Immature natural killer cell (primary cell): Measurements from ENCODE around the gene TDRKH. TPM values are rescaled to one million over a fixed set of nuclear protein-coding genes. Genes with fewer than 3 reads are reported as not detected.

ENCODE experiments used
- DNase-seq, 3 donors: peaks; one replicate each; pipeline ENCODE4 v3.0.0; 2022; ENCODE audit warnings: mixed read lengths in 1 of 3
- H3K27ac Mint-ChIP-seq, 6 donors: one replicate each; pipeline ENCODE4 v1.8.0; 2020; ENCODE audit warnings: mixed read lengths in 6 of 6, mild to moderate bottlenecking in 5 of 6, inconsistent platforms in 4 of 6, moderate library complexity in 3 of 6
- H3K27me3 Mint-ChIP-seq, 3 donors: one replicate each; pipeline ENCODE4 v1.8.0; 2020 to 2021; ENCODE audit warnings: low read depth in 3 of 3, mild to moderate bottlenecking in 3 of 3, mixed read lengths in 3 of 3, moderate library complexity in 3 of 3, inconsistent platforms in 1 of 3
- H3K36me3 Mint-ChIP-seq, 3 donors: one replicate each; pipeline ENCODE4 v1.8.0; 2020; ENCODE audit warnings: mixed read lengths in 3 of 3, inconsistent platforms in 2 of 3, mild to moderate bottlenecking in 2 of 3
- H3K4me1 Mint-ChIP-seq, 2 donors: one replicate each; pipeline ENCODE4 v1.8.0; 2020; ENCODE audit warnings: inconsistent platforms in 2 of 2, mild to moderate bottlenecking in 2 of 2, mixed read lengths in 2 of 2, moderate library complexity in 1 of 2
- H3K4me3 Mint-ChIP-seq, 5 donors: one replicate each; pipeline ENCODE4 v1.8.0; 2020; ENCODE audit warnings: mild to moderate bottlenecking in 5 of 5, mixed read lengths in 5 of 5, inconsistent platforms in 3 of 5, moderate library complexity in 3 of 5
- H3K9me3 Mint-ChIP-seq, 6 donors: one replicate each; pipeline ENCODE4 v1.8.0; 2020; ENCODE audit warnings: mild to moderate bottlenecking in 6 of 6, mixed read lengths in 6 of 6, inconsistent platforms in 4 of 6, moderate library complexity in 3 of 6
- polyA plus RNA-seq, 3 donors: library from polyadenylated mRNA; unstranded; fragments of 300-500 nt; fragmentation: Illumina TruSeq; gene quantifications; one replicate each; pipeline ENCODE4 v1.2.3, GENCODE V29; 2021

TDRKH gene
- polyA plus RNA-seq, 3 donors from 2014 or later, result 12.0 to 16.1 (median 16.0) TPM

DNA sequence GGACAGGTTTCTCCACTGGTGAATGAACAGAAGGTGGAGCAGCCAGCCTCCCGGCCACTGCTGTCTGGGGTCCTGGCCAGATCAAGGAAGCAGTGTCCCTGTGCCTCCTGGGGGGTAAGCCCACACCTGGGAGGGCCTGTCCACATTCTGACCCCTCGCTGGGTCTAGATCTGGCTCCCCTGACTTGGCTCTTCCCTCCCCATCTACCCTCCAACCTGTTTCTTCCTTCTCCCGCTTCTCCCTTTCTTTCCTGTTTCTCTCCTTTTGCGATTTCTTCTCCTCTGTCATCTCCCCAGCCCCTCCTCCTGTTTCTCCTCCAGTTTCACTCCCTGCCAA is 40.9 kb upstream of the TDRKH start:
- DNase-seq, result no peak
- Mint-ChIP-seq H3K27me3 (peaks cover 0 to 12% (median 5%) of the 10 kb centered on the region in 3 donors), H3K9me3 (peaks cover 0 to 2% (median 0%) of the 10 kb centered on the region in 6 donors), H3K36me3 (no peaks in the 10 kb centered on the region), H3K4me3 (no peak overlapping the region), H3K4me1 (peaks cover 40 to 42% of the 10 kb centered on the region in 2 donors), H3K27ac (no peak overlapping the region)

GRCh38 chr1:151830055-151830454 is 39.8 kb upstream of the TDRKH start:
- Mint-ChIP-seq H3K4me3 (peak overlapping the region in 3 of 5 donors; percentile 49 to 83 (median 73)), H3K27ac (peak overlapping the region in 2 of 6 donors; percentile 11 to 77), H3K27me3 (peaks cover 0 to 14% (median 5%) of the 10 kb centered on the region in 3 donors), H3K9me3 (peaks cover 0 to 2% (median 0%) of the 10 kb centered on the region in 6 donors), H3K36me3 (no peaks in the 10 kb centered on the region), H3K4me1 (peaks cover 41 to 45% of the 10 kb centered on the region in 2 donors)
- no peak for DNase-seq

DNA sequence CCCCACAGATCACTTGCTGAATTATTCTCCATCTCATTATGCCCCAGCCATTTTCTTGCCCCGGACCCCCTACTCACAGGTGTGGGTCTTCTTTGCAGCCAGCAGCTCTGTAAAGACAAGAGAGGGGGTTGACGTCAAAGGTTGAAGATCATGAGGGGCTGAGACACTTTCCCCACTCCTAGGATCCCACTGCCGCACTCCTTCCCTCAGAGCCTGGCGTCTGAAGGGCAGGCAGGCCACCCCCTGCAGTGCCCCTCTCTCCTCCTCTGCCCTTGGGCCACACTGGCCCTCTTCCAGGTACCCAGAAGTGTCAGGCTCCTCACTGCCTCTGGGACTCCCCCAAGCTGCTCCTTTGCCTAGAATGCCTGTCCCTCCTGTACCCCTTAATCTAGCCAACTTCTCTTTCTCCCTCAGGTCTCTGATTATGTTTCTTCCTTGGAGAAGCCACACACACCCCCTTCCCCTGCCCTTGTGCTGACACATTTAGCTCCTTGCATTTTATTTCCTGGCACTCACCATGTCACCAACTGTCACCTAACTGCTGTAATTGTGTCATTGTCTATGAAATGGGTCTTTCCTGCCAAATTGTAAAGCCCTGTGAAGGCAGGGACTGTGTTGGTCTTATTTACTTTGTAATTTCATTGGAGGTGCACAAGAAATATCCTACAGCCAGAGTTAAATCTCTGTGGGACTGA is 39.2 kb upstream of the TDRKH start:
- Mint-ChIP-seq H3K4me1 (peaks cover 41 to 45% of the 10 kb centered on the region in 2 donors), H3K27me3 (peaks cover 0 to 14% (median 5%) of the 10 kb centered on the region in 3 donors), H3K27ac (peak overlapping the region in 3 of 6 donors; percentile 11 to 77 (median 13)), H3K4me3 (peak overlapping the region; percentile 49 to 83 (median 65)), H3K36me3 (no peaks in the 10 kb centered on the region), H3K9me3 (peaks cover 0 to 2% (median 0%) of the 10 kb centered on the region in 6 donors)
- no peak for DNase-seq

DNA sequence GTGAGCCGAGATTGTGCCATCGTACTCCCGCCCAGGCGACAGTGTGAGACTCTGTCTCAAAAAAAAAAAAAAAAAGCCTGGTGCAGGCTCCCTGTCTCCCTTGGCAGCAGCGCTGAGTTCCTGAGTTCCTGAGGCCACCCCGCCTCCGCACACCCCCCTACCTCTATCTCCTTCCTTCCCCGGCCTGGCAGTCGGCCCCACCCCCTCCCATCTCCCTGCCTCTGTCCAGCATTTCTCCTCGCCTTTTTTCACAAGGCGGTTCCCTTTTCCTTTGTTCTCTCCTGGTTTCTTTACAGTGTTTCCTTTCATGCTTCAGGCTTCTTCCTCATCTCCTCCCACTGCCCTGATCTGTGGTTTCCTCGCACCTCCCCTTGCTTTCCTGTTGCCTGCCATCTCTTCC is 38.6 kb upstream of the TDRKH start:
- Mint-ChIP-seq H3K9me3 (peaks cover 0 to 2% (median 0%) of the 10 kb centered on the region in 6 donors), H3K4me1 (peaks cover 41 to 43% of the 10 kb centered on the region in 2 donors), H3K27me3 (peaks cover 0 to 14% (median 6%) of the 10 kb centered on the region in 3 donors), H3K27ac (peak overlapping the region in 3 of 6 donors; percentile 1 to 28 (median 11)), H3K36me3 (no peaks in the 10 kb centered on the region), H3K4me3 (peak overlapping the region; percentile 33 to 83 (median 65))
- DNase-seq, result no peak

DNA sequence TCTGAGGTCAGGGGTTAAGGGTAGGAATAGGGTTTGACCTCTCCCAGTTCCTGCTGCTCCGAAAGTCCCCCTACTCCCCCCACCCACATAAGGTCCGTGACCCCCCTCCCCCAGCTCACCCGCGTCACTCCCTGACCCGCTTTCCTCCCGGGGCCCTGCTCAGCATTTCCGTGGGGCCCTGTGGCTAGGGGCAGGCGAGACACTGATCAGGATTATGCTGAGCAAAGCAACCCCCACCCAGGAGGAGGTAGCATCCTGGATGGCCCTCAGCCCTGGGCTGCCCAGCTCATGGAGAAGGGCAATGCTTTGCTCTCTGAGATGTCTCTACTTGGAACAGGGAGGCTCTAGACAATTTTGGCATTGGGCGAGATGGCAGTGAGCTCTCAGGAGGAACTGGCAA is 37.6 kb upstream of the TDRKH start:
- no peaks in the 10 kb centered on the region for H3K36me3 Mint-ChIP-seq
- peak overlapping the region in 2 of 6 donors; percentile 19 to 22 for H3K27ac Mint-ChIP-seq
- H3K4me3 Mint-ChIP-seq, result peak overlapping the region; percentile 33 to 83 (median 58)
- no peak for DNase-seq
- H3K4me1 Mint-ChIP-seq, result peaks cover 41 to 42% of the 10 kb centered on the region in 2 donors
- peaks cover 0 to 17% (median 7%) of the 10 kb centered on the region in 3 donors for H3K27me3 Mint-ChIP-seq
- peaks cover 0 to 2% (median 0%) of the 10 kb centered on the region in 6 donors for H3K9me3 Mint-ChIP-seq

GRCh38 chr1:151825751-151826660 is 35.7 kb upstream of the TDRKH start:
- Mint-ChIP-seq H3K36me3 (no peaks in the 10 kb centered on the region), H3K4me1 (peaks cover 48 to 49% of the 10 kb centered on the region in 2 donors), H3K27me3 (peaks cover 2 to 19% (median 7%) of the 10 kb centered on the region in 3 donors), H3K27ac (peak overlapping the region in 2 of 6 donors; percentile 9 to 67), H3K4me3 (peak overlapping the region in 2 of 5 donors; percentile 26 to 34), H3K9me3 (peaks cover 0 to 2% (median 0%) of the 10 kb centered on the region in 6 donors)
- no peak for DNase-seq

DNA sequence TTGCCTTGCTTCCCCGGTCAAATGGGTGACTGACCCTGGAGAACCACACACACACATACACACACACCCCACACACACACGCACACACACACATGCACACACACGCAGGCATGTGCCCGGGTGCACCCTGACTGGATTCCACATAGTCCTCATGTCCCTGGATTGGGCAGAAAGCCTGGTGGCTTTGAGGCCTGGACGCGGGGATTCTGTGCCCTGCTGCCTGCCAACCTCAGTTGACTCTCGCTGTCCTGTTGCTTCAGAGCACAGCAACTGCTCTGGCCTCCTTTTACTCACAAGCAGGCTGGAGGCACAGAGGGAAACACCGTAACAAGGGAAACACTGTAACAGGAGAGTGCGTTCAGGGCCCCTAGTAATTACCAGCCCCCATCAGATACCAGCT is 34.9 kb upstream of the TDRKH start:
- H3K4me3 Mint-ChIP-seq, result peak overlapping the region in 2 of 5 donors; percentile 27 to 48
- H3K4me1 Mint-ChIP-seq, result peaks cover 48% of the 10 kb centered on the region in 2 donors
- H3K9me3 Mint-ChIP-seq, result peaks cover 0 to 2% (median 0%) of the 10 kb centered on the region in 6 donors
- H3K27ac Mint-ChIP-seq, result peak overlapping the region in 2 of 6 donors; percentile 10 to 40
- H3K27me3 Mint-ChIP-seq, result peaks cover 2 to 19% (median 6%) of the 10 kb centered on the region in 3 donors
- no peaks in the 10 kb centered on the region for H3K36me3 Mint-ChIP-seq
- DNase-seq, result no peak

DNA sequence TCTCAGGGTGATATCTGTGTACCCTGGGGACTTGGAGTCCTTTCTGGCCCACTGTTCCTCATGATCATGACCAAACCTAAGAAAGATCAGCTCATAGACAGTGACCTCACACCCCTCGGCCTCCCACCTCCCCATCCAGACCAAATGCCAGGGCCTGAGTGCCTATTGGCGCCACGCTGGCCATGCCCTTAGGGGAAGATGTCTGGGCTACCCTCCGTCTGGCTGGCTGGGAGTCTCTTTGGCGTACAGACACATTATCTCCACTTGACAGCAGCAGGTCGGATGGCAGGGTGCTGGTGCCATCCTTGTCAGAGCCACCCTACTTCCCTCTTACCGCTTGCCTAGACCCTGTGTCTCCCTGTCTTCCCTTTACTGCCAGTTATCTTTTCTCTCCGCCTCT is 32.9 kb upstream of the TDRKH start:
- H3K27ac Mint-ChIP-seq, result no peak overlapping the region
- H3K4me3 Mint-ChIP-seq, result no peak overlapping the region
- no peak for DNase-seq
- peaks cover 32 to 33% of the 10 kb centered on the region in 2 donors for H3K4me1 Mint-ChIP-seq
- no peaks in the 10 kb centered on the region for H3K36me3 Mint-ChIP-seq
- no peaks in the 10 kb centered on the region for H3K9me3 Mint-ChIP-seq
- H3K27me3 Mint-ChIP-seq, result peaks cover 2 to 12% (median 3%) of the 10 kb centered on the region in 3 donors

DNA sequence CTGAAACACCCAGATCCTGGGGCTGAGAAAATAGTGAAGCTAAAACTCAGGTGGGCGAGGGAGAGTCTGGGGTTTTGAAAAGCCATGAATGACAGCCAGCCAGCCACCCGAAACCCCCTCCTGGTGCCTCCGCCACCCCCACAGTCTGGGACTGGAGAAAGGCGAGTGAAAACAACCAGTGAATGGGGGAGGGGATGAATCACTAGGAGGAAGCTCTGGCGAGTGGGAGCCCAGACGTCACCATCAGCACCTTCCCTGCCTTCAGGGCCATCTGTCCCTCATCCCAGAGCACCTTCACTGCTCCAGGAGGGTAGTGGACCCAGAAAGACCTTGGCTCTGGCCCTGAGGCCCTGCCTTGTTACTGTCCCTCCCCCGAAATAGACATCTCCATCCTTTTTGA is 32.1 kb upstream of the TDRKH start:
- no peaks in the 10 kb centered on the region for H3K9me3 Mint-ChIP-seq
- peaks cover 31% of the 10 kb centered on the region in 2 donors for H3K4me1 Mint-ChIP-seq
- H3K36me3 Mint-ChIP-seq, result no peaks in the 10 kb centered on the region
- peaks cover 2 to 10% (median 3%) of the 10 kb centered on the region in 3 donors for H3K27me3 Mint-ChIP-seq
- no peak for DNase-seq
- H3K27ac Mint-ChIP-seq, result no peak overlapping the region
- H3K4me3 Mint-ChIP-seq, result no peak overlapping the region

- H3K9me3 Mint-ChIP-seq, result no peaks in the 10 kb centered on the region
- DNase-seq, result no peak
- H3K4me3 Mint-ChIP-seq, result no peak overlapping the region
- H3K27ac Mint-ChIP-seq, result peak overlapping the region in 1 of 6 donors; percentile 55
- peaks cover 39 to 42% of the 10 kb centered on the region in 2 donors for H3K4me1 Mint-ChIP-seq
- H3K36me3 Mint-ChIP-seq, result no peaks in the 10 kb centered on the region
- peaks cover 2 to 7% (median 2%) of the 10 kb centered on the region in 3 donors for H3K27me3 Mint-ChIP-seq
These were observed 30.6 kb upstream of the TDRKH start for GRCh38 chr1:151820940-151821339.

DNA sequence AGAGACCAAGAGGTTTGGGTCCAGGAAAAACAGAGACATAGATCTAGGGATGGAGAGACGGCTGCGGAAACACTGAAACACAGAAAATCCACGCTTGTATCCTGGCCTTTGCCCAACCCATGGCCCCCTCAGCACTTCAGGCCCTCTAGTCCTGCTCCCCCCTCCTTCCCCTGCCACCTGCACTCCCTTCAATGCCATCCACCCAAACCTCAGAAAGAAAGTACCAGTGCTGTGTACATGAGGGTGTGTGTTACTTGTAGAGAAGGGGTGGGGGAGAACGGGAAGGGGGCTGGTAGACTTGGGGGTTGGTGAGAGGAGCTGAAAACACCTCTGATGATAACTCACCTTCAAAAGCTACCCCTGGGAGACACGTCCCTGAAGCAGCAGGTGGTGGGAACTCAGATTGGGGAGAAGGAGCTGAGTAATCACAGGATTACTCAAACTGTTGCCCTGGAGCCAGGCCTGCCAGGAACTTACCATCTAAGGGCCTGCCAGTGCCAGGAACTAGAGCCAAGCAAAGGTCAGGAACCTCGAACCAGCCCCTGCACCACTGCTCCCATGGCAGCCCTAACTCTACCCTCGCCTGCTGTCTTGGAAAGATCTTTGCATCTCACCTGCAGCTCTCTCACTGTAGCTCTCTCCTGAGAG is 29.8 kb upstream of the TDRKH start:
- peak overlapping the region in 1 of 6 donors; percentile 84 for H3K27ac Mint-ChIP-seq
- H3K4me3 Mint-ChIP-seq, result no peak overlapping the region

GRCh38 chr1:151819227-151819835 is 29.0 kb upstream of the TDRKH start:
- Mint-ChIP-seq H3K36me3 (no peaks in the 10 kb centered on the region), H3K4me1 (peaks cover 54% of the 10 kb centered on the region in 2 donors), H3K27me3 (peaks cover 2 to 7% (median 2%) of the 10 kb centered on the region in 3 donors), H3K27ac (peak overlapping the region in 1 of 6 donors; percentile 75), H3K9me3 (no peaks in the 10 kb centered on the region), H3K4me3 (no peak overlapping the region)
- no peak for DNase-seq

More for the DNA sequence above, 29.8 kb upstream of the TDRKH start:
- H3K4me1 Mint-ChIP-seq, result peaks cover 47 to 48% of the 10 kb centered on the region in 2 donors
- no peaks in the 10 kb centered on the region for H3K36me3 Mint-ChIP-seq
- DNase-seq, result no peak
- no peaks in the 10 kb centered on the region for H3K9me3 Mint-ChIP-seq
- peaks cover 2 to 7% (median 2%) of the 10 kb centered on the region in 3 donors for H3K27me3 Mint-ChIP-seq

DNA sequence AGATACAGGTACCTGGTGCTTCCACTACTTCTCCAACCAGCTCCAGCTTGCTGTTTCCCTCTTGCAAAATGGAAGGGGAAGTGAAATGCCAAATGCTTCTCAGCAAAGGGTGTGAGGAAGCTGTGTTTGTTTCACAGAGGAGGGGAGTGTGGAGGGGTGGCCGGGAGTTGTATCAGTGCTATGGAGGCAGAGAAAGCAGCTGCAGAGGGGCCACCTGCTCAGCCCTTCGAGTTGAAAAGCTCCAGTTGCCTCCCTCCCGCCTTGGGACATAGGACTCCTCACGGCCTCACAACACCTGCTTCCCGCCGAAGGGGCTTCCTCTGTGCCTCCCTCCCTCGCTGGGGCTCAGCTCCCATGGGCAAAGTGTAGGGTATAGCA is 27.0 kb upstream of the TDRKH start:
- peaks cover 2 to 3% (median 2%) of the 10 kb centered on the region in 3 donors for H3K27me3 Mint-ChIP-seq
- H3K4me1 Mint-ChIP-seq, result peaks cover 65 to 67% of the 10 kb centered on the region in 2 donors
- H3K4me3 Mint-ChIP-seq, result no peak overlapping the region

More for the DNA sequence above, 27.0 kb upstream of the TDRKH start:
- Mint-ChIP-seq H3K9me3 (no peaks in the 10 kb centered on the region), H3K36me3 (no peaks in the 10 kb centered on the region), H3K27ac (peak overlapping the region in 1 of 6 donors; percentile 70)
- DNase-seq, result no peak
